Amniotic epithelial cell (primary cell): ENCODE results near the gene NTMT1.
"Not testable (repeated sequence)": the region's sequence is repeated elsewhere in the genome, so short reads cannot be mapped to it uniquely, and the experiment has no call there.

Experiments
- DNase-seq: peaks from one replicate; pipeline ENCODE4 v3.0.0-alpha.2; 2010; ENCODE audit warnings: low read depth

NTMT1 gene, protein sequence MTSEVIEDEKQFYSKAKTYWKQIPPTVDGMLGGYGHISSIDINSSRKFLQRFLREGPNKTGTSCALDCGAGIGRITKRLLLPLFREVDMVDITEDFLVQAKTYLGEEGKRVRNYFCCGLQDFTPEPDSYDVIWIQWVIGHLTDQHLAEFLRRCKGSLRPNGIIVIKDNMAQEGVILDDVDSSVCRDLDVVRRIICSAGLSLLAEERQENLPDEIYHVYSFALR

DNA sequence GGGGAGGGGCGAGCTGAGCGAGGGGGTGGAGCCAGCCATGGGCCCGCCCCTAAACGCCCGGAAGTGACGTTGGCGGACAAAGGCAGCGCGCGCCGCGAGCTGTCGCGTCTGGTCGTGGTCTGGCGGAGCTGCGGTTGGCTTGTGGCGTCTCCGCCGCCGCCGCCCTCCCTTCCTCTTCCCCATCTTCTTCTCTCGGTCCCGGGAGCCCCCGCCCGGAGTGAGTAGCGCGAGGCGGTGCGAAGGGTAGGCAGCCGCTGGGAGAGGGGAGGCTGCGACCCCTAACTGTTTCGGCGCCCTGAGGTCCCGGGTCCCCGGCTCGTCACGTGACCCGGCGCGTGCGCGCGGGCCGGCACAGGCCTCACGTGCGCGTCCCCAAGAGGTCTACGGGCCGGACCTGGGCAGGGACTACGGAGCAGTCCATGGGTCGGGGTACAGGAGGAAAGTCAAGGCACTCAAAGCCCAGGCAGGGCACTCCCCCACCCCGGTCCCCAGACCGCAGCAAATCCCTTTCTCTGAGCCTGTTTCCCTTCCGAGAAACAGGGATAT, at the start of gene NTMT1:
TSS of gene NTMT1 (plus strand) at position 85 of the 546 bp plus-strand sequence. CDS start 6,541 bp downstream, outside the sequence.
- DNase-seq, result peak; percentile 62

DNA sequence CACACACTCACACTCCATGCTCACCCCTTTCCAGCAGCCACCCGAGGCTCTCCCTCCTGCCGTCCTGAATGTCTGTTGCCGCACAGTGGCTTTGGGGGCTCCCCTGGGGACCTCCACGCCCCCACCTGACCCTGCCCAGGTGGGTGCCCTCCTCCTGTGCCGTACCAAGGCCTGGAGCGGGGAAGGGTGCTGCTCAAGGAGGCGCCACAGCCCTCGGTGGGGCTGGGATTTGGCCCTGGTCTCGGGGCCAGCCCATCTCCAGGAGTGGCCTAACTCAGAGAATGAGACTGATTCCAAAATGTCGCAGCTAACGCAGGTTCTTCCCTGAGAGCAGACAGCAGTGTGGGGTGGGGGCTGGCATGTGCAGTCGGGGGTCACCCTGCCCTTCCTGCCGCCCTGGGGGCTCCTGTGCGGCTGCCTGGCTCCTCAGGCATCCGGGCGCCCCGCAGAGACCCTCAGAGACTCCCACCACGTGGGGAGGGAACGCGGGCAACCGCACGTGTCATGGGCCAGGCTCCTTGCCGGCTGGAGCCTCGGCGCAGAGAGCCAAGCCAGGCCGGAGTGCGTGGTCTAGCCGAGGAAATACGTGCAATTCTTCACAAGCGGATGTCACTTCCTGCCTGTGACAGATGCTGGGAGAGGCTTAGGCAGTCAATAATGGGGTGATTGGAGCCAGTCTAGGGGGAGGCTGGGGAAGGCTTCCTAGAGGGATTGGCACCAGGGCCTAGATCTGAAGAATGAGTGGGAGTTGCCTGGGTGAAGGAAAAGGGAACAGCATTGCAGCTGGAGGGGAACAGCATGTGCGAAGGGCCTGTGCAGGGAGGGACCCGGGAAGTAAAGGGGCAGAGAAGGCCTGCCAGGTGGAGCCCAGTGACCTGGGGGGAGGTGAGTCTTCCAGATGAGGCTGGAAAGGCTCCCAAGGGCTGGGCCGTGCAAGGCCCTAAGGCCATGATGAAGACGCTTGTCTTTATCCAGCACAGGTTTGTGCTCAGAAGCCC, 49.1 kb upstream of the NTMT1 start:
- DNase-seq, result no peak

DNA sequence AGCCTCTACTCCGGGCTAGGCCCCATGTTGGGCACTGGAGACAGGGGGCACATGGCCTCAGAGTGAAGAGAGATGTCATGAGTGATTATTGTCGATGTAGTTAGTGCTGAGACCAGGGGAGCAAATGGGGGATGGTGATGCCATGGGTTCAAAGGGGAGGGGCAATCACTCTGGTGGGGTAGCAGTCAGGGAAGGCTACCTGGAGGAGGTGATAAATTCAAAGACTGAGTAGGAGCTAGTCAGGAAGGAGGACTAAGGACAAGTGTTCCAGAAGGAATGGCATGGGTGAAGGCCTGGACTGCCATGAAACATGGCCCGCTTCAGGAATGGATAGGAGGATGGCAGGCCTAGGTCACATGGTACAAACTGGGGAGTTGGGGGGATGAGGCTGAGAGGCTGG, 46.7 kb upstream of the NTMT1 start:
- no peak for DNase-seq

DNA sequence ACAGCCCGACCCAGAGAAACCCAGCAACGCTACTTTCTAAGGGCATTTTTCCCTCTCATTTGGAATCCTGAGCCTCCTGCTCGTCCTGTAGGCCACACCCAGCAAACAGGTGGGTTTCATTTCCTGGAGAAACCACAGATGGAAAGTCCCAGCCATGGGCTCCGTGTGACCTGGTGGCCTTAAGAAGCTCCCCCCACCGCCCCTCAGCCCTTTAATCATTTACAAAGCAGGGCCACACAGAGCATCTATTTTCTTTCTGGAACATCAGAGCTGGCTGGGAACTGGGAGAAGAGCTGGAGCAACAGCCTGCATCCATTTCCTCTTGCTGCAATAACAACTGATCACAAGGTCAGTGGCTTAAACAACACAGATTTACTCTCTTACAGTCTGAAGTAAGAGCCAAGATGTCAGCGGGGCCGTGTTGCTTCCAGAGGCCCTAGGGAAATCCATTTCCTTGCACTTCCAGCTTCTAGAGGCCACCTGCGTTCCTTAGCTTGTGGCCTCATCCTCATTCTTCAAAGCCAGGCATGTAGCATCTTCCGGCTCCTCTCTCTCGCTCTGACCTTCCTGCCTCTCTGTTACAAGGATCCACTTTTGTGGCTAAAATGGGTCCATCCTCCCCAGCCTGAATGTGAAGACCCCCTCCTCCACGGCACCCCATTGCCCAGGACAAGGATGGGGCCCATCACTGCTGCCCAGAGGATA, 45.6 kb upstream of the NTMT1 start:
- DNase-seq, result no peak

DNA sequence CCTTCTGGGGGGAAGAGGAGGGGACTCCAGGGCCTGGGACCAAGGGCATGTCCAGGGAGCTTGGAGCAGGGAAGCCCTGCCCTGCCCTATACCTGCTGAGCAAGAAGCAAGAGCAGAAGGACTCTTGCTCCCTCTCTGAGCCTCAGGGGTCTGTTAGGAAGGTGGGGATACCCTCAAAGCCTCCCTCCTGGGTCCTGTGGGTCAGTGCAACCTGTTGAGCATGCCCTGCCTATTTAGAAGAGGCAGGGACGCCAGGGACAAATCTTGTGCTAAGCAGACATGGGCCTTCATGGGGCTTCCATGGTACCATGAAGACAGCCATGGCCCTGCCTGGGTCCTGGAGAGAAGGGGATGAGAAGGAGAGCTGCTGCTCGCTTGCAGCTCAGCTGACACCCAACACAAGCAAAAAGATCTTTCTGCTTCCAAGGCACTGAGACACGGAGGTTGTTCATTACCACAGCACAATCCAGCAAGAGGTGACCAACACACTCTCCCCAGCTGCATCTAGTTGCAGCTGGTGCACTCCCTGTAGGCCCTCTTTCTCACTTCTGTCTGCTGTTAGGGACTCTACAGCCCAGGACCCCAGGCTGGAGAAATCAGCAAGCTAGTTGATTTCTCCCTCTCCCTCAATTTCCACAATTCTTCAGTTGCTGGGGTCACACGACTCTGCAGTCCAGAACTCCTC, 44.3 kb upstream of the NTMT1 start:
- DNase-seq, result no peak

DNA sequence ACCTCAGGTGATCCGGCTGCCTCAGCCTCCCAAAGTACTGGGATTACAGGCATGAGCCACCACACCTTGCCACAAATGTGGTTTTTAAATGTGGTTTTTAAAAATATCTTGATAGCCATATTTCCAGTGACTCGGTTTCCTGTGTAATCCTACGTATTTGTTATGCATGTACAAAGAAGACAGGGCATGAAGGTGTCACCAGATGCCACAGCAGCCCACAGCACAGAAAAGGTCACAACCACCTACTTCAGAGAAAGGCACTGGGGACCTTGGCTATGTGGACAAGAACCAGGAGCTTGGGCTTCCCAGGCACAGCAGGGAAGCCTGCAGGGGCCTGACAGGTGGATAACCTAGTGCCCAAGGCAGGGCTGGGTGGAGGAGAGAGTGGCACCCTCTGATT, 43.1 kb upstream of the NTMT1 start:
- no peak for DNase-seq

DNA sequence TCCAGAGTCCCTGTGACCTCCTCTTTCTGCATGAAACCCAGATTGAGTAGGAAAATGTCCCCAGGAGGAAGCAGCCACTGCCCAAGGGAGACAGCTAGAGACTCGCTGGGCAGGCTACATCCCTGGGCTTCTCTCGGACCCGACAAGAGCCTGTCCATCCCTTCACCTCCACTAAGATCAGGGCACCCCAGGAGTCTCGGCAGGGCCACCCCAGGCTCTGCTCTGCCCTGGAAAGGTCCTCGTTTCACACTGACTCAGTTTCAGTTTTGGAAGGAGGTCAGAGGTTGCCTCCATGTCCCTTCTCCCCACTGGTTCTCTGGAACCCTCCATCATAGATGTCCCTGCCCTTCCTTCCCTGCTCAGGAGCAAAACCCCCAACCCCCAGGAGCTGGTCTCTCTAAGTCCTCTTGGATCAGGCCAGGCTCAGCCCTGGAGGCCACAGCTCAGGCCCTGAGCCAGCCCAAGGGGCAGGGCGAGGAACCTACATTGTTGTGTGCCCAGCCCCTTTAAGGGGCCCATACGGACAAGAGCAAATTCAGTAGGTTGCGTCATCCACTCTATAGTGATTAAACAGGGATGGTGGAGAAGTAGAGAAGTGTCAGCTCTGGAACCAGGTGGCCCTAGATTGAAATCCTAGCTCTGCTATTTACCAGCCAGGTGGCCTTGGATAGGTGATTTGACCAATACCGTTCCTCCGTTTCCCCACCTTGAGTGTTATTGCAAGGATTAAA, 42.5 kb upstream of the NTMT1 start:
- DNase-seq, result peak; percentile 71

DNA sequence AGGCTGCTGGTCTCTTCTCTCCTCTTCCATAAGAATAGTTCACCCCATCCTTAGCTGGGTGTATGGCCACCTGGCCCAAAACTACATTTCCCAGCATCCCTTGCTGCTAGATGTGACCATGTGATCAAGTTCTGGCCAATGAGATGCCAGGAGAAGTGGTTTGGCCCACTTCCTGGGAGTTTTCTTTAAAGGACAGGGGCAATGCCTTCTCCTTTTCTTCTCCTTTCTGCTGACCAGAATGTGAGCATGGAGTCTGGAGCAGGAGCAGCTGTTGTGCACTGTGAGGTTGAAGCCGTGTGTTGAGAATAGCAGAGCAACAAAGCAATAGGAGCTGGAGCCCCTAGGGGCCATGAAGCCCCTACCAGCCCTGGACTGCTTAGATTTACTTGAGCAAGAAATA, 41.8 kb upstream of the NTMT1 start:
- DNase-seq, result peak; percentile 88

DNA sequence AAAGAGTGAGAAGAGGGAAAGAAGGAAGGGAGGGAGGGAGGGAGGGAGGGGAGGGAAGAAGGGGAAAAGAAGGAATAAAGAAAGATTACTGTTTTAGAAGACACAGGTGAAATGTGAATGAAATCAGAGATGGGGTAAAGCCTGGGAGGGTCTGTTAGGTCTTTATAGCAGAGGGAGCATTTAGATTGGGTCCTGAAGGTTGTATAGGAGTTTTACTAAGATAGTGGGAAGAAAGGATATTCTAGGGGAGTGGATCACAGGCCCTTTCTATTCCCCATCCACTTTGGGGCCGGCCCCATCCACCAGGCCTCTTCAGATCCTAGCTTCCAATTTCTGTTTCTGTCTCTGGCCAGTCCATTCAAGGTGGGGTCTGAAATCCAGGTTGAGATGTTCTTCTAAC, 40.6 kb upstream of the NTMT1 start:
- DNase-seq, result no peak

DNA sequence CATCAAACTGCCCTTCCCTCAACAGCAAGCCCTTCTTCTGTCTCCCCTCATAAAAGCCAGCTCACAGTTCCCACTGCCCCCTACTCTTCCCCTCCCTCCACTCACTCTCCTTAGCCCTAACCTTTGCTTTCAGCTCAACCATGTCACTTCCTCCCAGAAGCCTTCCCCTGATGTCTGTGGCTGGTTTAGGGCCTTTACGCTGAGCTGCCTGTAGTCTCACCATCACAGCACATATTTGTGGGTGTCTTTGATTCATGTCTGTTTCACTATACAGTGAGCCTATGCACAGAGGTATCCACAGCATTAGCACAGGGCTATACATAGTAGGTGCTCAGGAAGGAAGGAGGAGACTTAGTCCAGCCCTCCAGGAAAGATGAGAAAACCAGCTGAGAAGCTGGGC, 39.7 kb upstream of the NTMT1 start:
- DNase-seq, result no peak

DNA sequence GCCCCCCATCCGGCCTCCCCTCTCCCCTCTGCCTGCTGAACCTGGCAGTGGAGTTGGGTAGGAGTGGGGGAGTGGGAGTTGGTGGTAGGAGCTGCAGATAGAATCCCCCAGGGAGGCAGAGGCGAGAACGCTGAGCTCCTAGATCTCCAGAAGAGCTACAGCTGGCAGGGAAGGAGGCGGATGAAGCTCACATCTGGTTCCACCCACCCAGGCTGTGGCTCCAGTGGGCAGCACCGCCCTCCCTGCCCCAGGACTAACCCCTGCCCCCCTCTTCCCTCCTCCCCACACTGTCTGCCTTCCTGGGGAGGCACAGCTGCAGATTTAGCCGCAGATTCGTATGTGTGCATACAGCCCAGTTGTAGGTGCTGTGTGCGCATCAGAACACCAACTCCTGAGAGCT, 39.3 kb upstream of the NTMT1 start:
- DNase-seq, result no peak

DNA sequence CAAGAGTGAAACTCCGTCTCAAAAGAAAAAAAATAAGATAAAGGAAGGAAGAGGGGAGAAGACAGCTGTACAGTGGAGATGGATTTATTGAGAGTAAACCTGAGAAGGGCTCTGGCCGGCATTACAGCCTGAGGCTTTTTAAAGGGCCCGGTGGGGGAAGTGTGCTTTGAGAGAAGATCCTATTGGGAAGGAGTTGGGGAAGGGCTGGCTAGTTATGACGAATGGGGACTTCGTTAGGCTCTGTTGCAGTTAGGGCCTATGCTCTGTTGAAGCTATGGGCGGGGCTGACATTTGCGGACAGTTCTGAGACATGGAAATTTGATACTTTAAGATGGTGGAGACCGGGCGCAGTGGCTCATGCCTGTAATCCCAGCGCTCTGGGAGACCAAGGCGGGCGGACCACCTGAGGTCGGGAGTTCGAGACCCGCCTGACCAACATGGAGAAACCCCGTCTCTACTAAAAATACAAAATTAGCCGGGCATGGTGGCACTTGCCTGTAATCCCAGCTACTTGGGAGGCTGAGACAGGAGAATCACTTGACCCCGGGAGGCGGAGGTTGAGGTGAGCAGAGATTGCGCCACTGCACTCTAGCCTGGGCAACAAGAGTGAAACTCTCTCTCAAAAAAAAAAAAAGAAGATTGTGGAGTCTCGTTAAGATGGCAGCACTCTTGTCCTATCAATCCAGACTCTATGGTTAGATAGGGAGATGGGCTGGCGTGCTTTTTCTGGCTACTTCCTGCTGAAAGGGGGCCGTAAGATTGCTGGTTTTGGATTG, 38.3 kb upstream of the NTMT1 start:
- peak; percentile 86 for DNase-seq

DNA sequence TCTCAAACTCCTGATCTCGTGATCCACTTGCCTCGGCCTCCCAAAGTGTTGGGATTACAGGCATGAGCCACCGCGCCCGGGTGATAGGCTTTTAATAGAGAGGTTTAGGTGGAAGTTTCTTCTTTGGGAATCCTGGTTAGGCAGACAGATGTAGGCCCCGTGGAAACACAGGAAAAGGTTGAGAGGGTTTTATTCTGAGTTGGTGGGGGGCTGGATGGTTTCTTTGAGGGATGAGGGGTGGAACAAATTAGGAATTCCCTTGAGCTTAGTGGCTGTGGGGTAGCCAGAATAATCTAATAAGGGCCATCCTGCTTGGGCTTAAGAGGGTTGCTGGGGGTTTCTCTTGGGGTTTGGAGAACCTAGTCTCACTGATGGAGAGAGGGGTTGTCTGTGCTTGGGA, 35.5 kb upstream of the NTMT1 start:
- no peak for DNase-seq

DNA sequence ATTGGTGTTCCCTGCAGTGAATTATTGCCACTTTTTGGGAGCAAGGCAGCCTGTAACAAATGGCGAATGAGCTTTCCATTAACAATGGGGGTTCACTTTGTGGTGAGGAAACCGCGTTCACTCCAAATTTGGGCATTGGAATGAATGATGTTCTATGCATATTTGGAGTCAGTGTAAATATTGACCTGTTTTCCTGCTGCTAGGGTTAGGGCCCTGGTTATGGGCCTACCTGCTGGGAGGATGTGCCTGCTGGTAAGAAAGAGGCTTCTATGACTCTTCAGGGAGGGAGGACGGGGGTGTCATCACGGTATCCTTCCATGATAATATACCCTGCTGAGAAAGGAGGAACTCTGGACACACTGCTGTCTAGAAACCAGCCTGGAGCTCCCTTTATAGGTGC, 34.0 kb upstream of the NTMT1 start:
- no peak for DNase-seq

DNA sequence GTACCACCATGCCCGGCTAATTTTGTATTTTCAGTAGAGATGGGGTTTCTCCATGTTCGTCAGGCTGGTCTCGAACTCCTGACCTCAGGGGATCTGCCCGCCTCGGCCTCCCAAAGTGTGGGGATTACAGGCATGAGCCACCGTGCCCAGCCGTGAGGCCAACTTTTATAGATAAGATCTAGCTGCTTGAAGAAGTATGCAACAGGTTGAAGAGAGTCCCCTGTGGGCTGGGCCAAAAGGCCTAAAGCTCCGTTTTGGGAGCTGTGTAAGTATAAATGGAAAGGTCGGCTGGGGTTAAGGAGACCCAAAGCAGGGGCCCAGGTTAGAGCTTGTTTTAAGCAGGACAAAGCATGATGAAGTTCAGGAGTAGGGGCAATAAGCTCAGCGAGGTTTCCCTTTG, 33.2 kb upstream of the NTMT1 start:
- not testable (repeated sequence) for DNase-seq

DNA sequence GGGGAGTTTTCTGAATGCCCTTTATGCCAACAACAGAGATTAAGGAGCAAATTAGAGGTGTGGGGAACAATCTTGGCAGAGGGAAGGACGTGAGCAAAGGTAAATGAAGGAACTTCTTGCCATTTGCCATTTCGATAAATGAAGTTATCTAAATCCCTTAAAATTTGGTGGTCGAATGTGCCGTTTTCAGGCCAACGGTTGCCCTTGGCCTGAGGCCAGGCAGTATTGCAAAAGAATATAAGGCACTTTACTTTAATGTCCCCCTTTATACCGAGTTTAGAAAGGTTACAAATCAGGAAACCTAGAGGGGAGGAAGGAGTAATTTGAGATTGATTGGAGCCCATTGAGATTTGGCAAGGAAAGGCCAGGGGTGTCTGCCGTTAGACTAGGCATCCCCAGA, 31.3 kb upstream of the NTMT1 start:
- no peak for DNase-seq

DNA sequence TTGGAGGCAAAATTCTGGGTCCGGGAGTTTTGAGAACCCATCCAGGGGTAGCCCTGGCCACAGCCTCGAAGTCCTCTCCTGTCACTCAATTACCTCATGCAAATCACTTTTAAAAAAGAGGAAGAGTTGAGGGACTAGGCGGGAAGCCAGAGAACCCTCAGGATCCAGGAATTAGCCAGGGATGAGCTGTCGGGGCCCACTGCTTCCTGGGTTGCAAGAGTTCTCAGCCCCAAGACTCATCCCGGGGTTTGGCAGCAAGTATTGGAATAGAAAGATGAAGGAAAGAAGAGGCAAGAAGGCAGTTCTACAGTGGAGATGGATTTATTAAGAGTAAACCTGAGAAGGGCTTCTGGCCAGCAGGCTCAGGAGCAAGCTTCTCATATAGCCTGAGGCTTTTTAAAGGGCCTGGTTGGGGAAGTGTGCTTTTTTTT, 30.6 kb upstream of the NTMT1 start:
- no peak for DNase-seq

DNA sequence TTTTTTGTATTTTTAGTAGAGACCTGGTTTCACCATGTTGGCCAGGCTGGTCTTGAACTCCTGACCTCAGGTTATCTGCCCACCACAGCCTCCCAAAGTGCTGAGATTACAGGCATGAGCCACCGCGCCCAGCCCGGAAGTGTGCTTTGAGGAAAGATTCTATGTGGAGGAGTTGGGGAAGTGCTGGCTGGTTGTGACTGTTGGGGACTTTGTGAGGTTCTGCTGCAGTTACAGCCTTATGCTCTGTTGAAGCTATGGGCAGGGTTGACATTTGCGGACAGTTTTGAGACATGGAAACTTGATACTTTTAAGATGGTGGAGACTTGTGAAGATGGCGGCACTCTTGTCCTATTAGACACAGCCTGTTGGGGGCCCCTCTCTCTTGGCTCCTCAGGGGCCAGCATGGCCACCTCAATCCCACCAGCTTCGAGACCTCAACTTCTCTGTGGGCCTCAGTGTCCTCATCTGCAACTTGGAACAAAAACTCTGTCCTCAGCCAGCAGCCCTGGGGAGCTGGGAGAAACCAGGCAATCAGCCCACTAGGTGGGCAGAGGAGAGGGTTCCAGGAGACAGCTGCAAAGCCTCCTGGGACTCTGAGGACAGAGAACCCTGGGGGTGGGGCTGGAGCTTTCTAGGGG, 29.9 kb upstream of the NTMT1 start:
- no peak for DNase-seq

DNA sequence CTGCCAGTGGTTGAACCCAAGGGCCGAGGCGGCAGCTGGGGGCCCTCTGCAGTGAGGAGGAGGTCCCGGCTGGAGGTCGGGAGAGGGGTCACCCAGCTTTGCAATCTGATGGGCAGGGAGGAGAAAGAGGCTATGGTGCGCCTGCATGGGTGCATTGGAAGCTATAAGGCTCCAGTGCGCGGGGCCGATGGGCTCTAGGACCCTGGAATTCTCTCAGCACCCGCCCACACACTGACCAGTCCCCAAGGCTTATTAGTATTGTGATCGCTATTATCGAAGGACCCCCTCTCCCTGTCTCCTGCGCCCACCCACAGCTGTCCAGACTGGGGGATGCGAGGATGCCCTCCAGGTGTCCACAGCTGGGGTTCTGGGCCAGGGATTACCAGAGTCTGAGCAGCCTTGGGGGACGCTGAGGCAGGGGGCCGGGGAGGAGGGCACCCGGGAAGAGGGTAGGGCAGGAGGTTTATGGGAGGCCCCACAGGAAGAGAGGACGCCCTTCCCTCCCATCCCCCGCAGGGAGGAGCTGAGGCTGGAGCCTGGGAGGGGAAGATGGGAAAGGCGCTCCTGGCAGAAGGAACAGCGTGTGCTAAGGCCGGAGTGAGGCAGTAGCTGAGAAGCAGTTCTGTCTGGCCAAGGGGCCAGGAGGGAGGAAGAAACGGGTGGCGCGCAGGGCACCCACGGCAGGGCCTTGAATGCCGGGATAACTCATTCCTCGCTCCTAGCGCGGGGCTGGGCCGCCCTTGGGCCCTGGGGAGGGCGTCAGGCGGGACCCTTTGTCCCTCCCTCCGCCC, 29.2 kb upstream of the NTMT1 start:
- peak; percentile 83 for DNase-seq
